ENCODE measurements around the gene SPRED2. TPM values are rescaled to one million over a fixed set of nuclear protein-coding genes. Genes with fewer than 3 reads are reported as not detected.
"Not testable (repeated sequence)": the region's sequence is repeated elsewhere in the genome, so short reads cannot be mapped to it uniquely, and the experiment has no call there.

The SPRED2 gene
- polyA plus RNA-seq, 4 donors: 38.8 to 40.7 (median 40.5) TPM

DNA sequence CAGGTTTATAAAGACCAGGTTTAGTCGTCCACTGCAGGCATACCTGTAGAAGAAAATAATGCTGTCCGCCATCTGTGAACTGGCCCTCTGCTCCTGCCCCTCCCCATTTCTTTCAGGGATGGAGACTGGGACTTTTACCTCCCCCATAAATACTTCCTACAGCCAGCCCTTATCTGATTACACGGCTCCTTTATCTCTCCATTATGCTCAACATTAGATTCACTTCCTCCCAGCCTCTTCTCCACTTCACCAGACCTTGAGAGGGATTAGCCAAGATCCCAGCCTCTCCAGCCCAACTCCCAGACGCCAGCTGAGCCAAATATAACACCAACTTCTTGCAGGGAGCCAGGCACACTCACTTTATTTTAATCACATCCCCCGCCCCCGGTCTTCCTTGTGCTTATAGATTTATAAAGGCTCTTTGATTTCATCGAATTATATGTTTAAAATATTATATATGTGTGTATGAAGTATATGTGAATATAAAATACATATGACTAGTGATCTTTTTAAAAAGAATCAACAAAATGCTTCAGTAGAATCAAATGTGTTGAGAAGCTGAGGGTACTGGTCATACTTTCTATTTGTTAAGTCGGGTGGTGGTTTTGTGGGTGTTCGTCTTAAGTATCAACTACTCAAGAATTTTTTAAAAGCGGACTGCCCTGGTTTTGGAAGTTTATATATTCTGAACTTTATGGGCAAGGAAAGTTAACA, 81.0 kb downstream of the SPRED2 start:
- DNase-seq (ENCODE audit: low read depth in 4 of 4, low spot score in 3 of 4): no peak

DNA sequence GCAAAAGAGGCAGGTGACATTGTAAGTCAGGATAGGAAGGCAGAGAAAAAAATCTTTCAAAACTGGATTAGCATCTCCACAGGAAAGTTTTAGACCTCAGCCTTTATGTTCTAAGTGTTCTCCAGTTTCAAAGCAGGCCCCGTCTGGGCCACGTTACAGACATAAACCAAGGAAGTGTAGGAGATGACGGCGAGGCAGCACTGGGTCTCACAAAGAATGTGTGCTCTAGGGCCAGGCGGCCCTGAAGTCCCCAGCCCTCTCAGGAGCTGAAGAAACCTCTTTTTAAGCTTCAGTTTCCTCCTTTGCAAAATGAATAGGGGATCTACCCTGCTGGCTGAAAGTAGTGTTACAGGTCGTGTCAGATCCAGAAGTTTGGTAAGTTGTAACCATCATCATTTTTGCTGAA, 81.7 kb downstream of the SPRED2 start:
- no peak for DNase-seq (ENCODE audit: low read depth in 4 of 4, low spot score in 3 of 4)

DNA sequence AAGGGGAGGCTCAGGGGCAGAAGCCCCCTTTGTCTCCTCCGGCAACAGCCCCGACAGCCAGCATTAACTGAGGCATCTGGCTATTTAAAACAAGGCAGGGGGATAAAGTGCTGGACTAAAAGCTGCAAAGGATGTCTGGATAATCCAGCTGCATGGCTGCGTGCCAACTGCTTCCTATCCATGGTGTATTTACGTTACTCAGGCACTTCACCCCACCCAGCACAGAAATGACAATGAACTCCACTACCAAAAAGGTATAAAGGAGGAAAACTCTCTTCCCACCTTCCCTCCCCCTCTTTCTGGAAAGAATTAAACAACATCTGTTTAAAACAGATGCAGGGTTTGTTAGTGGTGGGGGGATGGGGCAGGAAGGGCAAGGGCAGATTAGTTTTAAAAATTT, 82.5 kb downstream of the SPRED2 start:
- no peak for DNase-seq (ENCODE audit: low read depth in 4 of 4, low spot score in 3 of 4)

DNA sequence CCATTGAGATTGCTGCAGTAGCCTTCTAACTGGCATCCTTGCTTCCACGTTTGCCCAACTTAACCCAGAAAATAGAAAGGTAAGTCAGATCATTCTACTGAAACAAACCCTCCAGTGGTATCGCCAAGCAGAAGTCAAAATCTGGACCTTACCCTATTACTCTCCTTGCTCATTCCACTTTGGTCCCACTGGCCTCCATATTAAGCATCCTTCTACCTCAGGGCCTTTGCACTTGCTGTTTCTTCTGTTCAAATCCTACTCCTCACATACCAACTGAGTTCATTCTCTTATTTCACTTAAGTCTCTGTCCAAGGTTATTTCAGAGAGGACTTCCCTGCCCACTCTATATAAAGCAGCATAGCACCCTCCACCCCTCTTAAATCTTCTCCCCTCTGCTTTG, 84.5 kb downstream of the SPRED2 start:
- no peak for DNase-seq (ENCODE audit: low read depth in 4 of 4, low spot score in 3 of 4)

DNA sequence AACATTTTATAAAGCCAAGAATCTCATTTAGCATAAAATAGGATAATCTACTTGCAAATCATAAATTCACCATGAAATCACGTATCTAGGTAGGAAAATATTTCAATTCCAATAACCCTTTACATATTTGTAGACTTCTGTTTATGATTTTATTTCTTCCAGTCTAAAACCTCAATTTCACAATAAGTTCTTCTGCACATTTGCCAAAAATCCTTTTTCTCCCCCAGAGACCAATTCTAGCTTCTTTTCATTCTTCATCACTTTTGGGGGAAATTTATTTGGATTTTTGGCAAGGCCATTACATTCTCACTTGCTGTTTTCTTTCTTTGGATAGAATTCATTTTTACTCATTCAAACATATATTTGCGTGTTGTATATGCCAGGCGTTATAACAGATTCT, 86.8 kb downstream of the SPRED2 start:
- no peak for DNase-seq (ENCODE audit: low read depth in 4 of 4, low spot score in 3 of 4)

DNA sequence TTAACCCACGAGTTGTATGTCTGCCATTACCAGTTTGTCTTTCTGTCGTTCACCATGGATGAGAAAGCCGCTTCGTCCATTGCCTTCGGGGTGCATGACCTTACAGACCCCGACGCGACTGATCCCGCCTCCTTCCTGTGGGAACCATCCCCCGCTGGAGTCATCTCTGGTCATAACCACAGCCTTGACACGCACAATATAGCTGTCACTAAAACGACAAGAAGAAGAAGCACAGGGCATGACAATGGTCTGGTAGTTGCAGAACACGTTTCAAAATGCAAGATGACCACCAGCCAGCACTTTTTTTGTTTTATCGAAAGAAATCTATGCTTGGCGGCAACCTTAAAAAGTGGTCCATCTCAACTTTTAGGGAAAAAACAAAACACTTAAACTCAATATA, 87.7 kb downstream of the SPRED2 start:
- DNase-seq (ENCODE audit: low read depth in 4 of 4, low spot score in 3 of 4): no peak

DNA sequence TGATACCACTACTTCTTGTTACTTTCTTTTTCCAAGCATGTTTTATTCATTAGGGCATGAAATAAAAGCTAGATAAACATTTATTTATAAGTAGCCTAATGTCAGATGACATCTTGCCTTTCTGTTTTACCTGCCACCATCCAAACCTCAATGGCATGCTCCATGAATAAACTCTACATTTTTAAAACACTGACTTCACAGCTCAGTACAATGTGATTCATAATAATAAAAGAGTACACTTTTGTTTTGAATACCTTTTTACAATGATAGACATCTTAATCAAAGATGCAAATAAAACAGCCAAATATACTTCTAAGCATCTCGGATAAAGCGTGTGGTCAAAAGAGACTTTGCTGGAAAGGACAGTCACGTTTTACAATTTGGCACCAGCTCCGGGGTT, 88.2 kb downstream of the SPRED2 start:
- no peak for DNase-seq (ENCODE audit: low read depth in 4 of 4, low spot score in 3 of 4)

DNA sequence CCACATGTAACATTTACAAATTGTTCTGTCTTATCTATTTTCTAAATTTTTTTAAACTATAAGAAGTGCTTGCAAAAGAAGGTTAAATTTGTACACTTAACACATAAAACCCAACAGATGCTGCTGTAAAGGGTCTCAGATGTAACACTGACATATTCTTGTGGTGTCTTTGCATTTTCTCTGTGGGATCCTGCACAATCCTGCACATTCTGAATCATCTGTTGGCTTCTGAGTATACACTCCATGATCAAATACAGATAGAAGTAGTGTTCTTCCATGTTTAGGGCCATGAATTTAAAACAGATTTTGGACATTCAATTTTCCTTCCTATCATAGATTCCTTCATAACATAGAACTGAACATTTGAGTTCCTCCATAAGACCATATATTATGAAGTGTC, 89.0 kb downstream of the SPRED2 start:
- DNase-seq (ENCODE audit: low read depth in 4 of 4, low spot score in 3 of 4): no peak

DNA sequence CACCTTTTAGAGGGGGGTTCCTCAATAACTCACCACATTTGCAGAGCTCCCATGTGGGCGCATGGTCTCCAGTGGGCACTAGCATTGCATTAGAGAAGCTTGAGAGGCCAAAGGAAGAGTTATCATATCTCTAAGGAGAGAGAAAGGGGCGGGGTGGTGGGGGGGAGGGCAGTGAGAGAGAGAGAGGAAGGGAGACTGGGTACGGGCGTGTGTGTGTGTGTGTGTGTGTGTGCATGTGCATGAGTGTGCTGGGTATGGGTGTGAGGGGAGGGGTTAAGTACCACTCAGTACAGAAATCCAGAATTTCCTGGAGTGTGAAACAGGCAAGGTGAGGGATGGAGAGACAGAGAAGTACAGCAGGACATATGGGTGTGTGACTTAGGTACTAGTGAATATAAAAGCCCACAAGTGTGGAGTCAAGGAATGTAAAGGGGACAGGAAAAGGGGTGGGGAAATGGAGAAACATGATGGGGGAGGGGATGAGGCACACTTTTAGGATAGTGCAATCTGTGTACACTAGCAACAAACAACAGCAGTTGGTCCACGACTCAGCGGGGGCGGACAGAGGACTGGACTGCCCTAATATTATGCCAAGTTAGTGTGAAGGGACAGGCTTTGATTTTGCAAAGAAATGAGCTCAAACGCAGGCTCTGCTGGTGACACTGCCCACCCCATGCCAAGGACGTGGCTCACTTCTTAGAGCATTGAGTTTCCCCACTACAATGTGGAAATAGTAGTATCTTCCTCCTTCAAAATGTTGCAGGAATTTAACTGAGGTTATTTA, 91.3 kb downstream of the SPRED2 start:
- DNase-seq (ENCODE audit: low read depth in 4 of 4, low spot score in 3 of 4): no peak

DNA sequence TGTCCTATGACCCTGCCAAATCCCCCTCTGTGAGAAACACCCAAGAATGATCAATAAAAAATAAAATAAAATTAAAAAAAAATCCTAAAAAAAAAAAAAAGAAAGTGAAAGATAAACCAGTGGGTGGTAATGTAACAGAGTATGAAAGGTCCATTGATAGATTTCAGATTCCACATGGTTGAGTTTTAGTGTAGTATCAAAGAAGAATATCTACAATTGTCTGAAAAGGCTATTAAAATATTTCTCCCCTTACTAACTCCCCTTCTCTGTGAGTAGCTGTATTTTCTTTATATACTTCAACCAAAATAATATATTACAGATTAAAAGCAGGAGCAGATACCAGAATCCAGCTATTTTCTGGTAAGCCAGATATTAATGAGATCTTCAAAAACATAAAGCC, 92.8 kb downstream of the SPRED2 start:
- DNase-seq (ENCODE audit: low read depth in 4 of 4, low spot score in 3 of 4): no peak

DNA sequence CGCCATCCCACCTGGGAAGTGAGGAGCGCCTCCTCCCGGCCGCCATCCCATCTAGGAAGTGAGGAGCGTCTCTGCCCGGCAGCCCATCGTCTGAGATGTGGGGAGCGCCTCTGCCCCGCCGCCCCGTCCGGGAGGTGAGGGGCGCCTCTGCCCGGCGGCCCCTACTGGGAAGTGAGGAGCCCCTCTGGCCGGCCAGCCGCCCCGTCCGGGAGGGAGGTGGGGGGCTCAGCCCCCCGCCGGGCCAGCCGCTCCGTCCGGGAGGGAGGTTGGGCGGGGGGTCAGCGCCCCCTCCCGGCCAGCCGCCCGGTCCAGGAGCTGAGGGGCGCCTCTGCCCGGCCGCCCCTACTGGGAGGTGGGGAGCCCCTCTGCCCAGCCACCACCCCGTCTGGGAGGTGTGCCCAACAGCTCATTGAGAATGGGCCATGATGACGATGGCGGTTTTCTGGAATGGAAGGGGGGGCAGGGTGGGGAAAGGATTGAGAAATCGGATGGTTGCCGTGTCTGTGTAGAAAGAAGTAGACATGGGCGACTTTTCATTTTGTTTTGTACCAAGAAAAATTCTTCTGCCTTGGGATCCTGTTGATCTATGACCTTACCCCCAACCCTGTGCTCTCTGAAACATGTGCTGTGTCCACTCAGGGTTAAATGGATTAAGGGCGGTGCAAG, 93.4 kb downstream of the SPRED2 start:
- not testable (repeated sequence) for DNase-seq (ENCODE audit: low read depth in 4 of 4, low spot score in 3 of 4)

DNA sequence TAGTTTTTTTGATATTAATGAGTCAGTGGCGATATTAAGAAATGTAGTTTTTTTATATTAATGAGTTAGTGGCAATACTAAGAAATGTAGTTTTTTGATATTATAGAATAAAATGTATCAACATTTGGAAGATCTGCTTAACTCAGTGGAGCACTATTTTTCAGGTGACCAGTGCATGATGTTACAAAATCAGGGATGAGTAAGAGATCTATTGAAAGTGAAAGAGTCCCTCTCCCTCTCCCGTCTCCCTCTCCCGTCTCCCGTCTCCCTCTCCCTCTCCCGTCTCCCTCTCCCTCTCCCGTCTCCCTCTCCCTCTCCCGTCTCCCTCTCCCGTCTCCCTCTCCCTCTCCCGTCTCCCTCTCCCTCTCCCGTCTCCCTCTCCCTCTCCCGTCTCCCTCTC, 94.5 kb downstream of the SPRED2 start:
- not testable (repeated sequence) for DNase-seq (ENCODE audit: low read depth in 4 of 4, low spot score in 3 of 4)

DNA sequence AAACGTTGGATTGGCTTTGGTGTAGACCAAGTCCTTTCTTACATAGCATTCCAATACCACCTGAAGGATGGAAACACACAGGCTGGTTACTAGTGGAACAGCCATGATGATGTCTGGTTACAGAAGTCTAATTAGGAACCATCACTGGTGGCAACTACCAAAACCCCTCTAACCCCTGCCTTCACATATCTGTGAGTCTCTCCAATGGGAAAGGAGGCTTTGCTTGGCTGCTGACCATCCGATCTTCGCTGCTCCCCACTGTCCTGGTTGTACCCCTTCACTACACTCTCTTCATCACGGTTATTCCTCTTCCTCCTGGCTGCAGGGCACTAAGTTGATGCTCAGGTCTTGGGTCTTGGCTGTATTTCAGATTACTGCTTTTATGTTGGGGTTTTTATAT, 97.7 kb downstream of the SPRED2 start:
- DNase-seq (ENCODE audit: low read depth in 4 of 4, low spot score in 3 of 4): no peak

DNA sequence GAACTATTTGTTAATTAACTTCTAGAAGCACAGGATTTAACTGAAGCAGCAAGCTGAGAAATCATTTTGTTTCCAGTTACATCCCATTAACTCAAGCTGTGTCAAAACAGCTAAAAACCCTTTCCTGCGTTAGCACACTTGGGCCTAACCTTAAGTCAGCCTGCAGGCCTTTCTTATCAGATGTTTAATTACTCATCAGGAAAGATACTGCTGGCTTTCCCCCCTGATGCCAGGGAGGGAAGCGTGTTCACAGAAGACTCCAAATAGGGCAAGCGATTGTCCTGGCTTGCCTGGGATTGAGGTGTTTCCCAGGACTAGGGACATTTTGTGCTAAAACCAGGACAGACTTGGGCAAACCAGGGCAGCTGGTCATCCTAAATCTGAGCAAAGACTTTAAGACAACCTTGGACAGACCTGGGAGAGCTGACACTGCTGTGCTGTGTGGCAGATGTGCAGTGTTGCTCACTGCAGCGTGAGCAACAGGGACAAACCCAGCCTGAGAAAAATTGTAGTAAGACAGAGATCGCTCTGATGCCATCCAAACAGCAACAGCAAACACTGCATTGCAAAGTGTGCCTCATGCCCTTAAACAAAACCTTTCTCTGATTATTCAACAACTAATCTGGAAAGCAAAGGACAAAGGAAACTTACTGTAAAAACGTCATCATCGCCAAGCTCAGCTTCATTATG, 100.9 kb downstream of the SPRED2 start:
- DNase-seq (ENCODE audit: low read depth in 4 of 4, low spot score in 3 of 4): no peak

DNA sequence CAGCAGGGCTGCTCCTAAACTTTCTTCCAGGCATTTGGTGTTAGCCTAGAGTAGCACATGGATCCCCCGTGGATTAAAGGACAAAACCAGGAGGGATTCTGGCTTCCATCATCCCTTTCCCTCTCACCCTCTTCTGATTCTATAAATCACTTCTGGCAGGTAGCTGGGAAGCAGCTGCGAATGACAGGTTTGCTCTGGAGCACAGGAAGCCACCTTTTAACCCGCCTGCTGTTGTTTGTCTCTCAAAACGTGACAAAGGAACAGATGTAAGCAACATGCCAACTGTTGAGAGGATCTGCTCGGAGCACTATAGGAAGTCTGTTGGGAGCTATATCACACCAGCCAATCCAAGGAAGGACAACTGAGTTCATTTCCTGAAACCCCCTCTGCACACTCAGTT, 102.9 kb downstream of the SPRED2 start:
- DNase-seq (ENCODE audit: low read depth in 4 of 4, low spot score in 3 of 4): no peak

DNA sequence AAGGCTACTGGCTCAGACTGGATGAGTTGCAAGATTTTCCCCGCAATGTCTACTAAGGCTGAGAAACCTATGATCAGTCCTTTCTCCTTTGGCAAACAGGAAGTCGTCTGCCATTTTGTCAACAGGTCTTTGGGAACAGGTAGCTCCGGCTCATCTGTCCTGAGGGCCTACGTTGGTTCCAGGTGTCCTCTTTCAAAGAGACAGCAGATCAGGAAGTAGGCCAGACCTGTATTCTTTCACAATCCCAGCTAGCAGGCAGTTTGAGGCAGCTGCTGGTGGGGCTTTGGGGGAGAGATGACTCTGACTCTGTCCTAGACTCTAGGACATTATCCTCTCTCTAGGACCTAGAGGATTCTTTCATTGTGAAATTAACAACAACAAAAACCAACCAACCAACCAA, 106.1 kb downstream of the SPRED2 start:
- DNase-seq (ENCODE audit: low read depth in 4 of 4, low spot score in 3 of 4): no peak

DNA sequence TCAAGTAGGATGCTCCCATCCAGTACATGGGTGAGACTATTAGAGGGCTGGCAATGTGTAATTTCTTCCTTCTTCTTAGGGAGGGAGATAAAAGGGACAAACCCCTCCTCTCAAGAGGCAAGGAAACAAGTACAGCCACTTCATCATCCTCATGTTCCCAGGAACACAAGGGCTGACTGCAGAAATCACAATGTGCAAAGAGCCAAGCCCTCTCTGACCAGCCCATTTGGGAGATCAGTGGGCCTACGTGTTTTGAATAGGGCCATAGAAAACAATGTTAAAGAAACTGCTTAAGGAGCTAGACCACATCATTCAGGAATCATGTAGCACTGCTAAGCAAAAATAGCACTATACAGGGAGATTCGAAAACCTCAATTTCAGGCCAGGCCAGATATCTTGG, 107.3 kb downstream of the SPRED2 start:
- no peak for DNase-seq (ENCODE audit: low read depth in 4 of 4, low spot score in 3 of 4)

DNA sequence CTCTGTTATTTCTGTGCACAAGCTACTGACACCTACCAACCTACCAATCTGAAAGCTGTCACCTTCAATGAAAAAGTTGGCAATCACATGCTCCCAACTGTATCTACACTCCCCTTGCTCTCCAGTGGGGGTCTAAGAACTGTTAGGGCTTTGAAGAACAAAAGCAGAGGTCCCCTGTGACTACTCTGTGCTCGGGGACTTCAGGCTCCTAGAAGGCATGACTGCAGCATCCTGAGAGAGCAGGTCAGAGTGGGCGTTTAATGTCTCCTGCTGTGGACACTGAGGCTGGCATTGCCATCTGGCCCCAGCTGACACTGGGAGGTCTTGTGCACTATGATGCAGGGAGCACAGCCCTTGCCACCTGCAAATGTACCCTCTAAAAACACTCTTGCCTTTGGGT, 111.5 kb downstream of the SPRED2 start:
- DNase-seq (ENCODE audit: low read depth in 4 of 4, low spot score in 3 of 4): no peak

DNA sequence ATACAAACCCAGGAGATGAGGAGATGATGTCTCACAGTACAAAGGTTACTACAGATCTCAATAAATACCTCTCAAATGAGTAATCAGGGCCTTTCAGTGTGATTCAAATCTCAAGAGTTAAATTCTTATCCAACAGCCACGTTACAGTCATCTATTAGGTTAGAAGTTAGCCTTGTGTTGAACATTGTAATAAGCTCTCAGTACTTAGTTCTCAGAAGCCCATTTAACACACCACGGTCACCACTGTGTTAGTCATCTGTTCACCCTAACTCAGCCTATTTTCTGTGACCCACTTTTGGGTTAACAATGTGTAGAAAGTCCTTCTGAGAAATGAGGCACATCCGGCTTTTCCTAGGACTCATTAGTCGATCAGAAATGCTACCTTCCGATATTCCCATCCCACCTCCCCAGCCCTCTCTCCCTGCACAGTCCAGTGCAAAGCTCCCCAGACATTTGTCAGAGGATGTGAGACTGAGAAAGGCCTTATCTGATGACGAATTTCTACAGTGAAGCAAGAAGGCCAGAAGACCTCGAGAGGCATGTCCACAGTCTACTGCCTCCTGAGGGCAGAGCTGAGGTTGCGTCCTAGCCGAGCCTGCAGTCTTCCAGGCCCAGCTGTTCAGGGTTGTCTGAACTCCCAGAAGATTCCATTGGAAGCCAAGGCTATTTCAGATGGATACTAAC, 112.2 kb downstream of the SPRED2 start:
- DNase-seq (ENCODE audit: low read depth in 4 of 4, low spot score in 3 of 4): no peak

DNA sequence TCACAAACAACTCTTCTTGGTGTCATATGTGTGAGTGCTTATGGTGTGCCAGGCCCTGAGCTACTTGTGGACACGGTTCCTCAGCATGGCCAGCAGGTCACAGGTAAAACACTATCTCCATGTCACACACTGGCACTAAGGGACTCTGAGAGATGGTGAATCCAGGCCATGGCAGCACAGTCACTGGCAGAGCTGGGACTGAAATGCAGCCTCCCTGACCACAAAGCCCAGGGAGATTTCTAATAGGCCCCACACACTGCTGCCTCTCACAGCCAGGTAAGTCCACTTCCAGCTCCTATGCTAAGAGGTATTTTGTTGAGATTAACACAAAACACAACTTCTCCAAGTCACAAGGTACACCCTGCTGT, 112.7 kb downstream of the SPRED2 start:
- no peak for DNase-seq (ENCODE audit: low read depth in 4 of 4, low spot score in 3 of 4)
